Endodermal cell (in vitro differentiated cells): Measurements from ENCODE around the gene ZNF768. TPM values are rescaled to one million over a fixed set of nuclear protein-coding genes. Genes with fewer than 3 reads are reported as not detected.
A peak's percentile ranks its signal among the peaks of the same experiment; 100 is the strongest.

Source experiments
- DNase-seq: peaks from one replicate; pipeline ENCODE4 v3.0.0-alpha.2; 2017
- H3K27ac ChIP-seq: 2 replicates; pipeline ENCODE4 v1.5.1; 2013; ENCODE audit warnings: mild to moderate bottlenecking, low read depth, low read length, moderate library complexity
- H3K27me3 ChIP-seq: 2 replicates; pipeline ENCODE4 v1.6.1; 2013; ENCODE audit warnings: mild to moderate bottlenecking, low read length, moderate library complexity; ENCODE audit not compliant: insufficient read depth, control insufficient read depth, poor library complexity, severe bottlenecking
- H3K36me3 ChIP-seq: 2 replicates; pipeline ENCODE4 v1.7.0; 2013; ENCODE audit warnings: mild to moderate bottlenecking, low read length, moderate library complexity; ENCODE audit not compliant: control insufficient read depth, insufficient read depth
- H3K4me1 ChIP-seq: one replicate; pipeline ENCODE4 v1.7.0; 2013; ENCODE audit warnings: low read length; ENCODE audit not compliant: control insufficient read depth, insufficient read depth
- H3K4me3 ChIP-seq: 2 replicates; pipeline ENCODE4 v1.5.1; 2013; ENCODE audit warnings: mild to moderate bottlenecking, low read length, moderate library complexity
- H3K9ac ChIP-seq: 2 replicates; pipeline ENCODE4 v1.6.1; 2013; ENCODE audit warnings: mild to moderate bottlenecking, low read length, moderate library complexity; ENCODE audit not compliant: poor library complexity, severe bottlenecking; ENCODE audit errors: extremely low read depth
- H3K9me3 ChIP-seq: 2 replicates; pipeline ENCODE4 v1.6.1; 2013; ENCODE audit warnings: mild to moderate bottlenecking, low read length, moderate library complexity; ENCODE audit not compliant: control insufficient read depth
- H3K27ac Mint-ChIP-seq: 2 replicates; pipeline ENCODE4 v1.8.0; 2020; ENCODE audit warnings: mixed read lengths
- H3K27me3 Mint-ChIP-seq: 2 replicates; pipeline ENCODE4 v1.8.0; 2021; ENCODE audit warnings: mild to moderate bottlenecking, mixed read lengths; ENCODE audit not compliant: insufficient read depth
- H3K36me3 Mint-ChIP-seq: 2 replicates; pipeline ENCODE4 v1.8.0; 2020; ENCODE audit warnings: low read depth, mixed read lengths
- H3K4me1 Mint-ChIP-seq: 2 replicates; pipeline ENCODE4 v1.8.0; 2020; ENCODE audit warnings: mixed read lengths
- H3K4me3 Mint-ChIP-seq: 2 replicates; pipeline ENCODE4 v1.8.0; 2020; ENCODE audit warnings: mild to moderate bottlenecking, moderate library complexity, mixed read lengths
- H3K9me3 Mint-ChIP-seq: 2 replicates; pipeline ENCODE4 v1.8.0; 2020; ENCODE audit warnings: mild to moderate bottlenecking, mixed read lengths
- CTCF ChIP-seq: fragments of 200-600 bp; sonication (generic); conservative IDR thresholded peaks from 2 replicates; pipeline ENCODE4 v1.5.0; 2021; ENCODE audit warnings: antibody characterized with exemption, mild to moderate bottlenecking
- WGBS, 2 experiments: methylation state at CpG; one replicate each; pipeline versions ENCODE4 v1.1.5 to v1.1.7; 2013; ENCODE audit warnings: missing lambda C conversion rate in 2 of 2, mixed read lengths in 1 of 2; ENCODE audit not compliant: insufficient coverage in 1 of 2, insufficient read length in 1 of 2; 5-methylcytosine and 5-hydroxymethylcytosine counted together
- total RNA-seq, 2 donors: library from RNA; stranded (reverse); fragmentation: NEBNext Ultra II Directional in 1 of 2; extraction: Animal tissue kit (Norgen Biotek cat#: 25700) in 1 of 2; gene quantifications; 2 replicates in 1 of 2; 3 replicates in 1 of 2; pipeline ENCODE4 v1.2.1, GENCODE V29; 2021

ZNF768 gene
- total RNA-seq, 2 donors from 2014 or later: 47.0 to 59.2 TPM

- no peak overlapping the region for H3K4me3 Mint-ChIP-seq
- Histone ChIP-seq H3K4me3 (no peak overlapping the region), H3K9ac (no peak overlapping the region), H3K9me3 (no peaks in the 10 kb centered on the region), H3K4me1 (no peaks in the 10 kb centered on the region), H3K27me3 (no peaks in the 10 kb centered on the region), H3K36me3 (no peaks in the 10 kb centered on the region), H3K27ac (no peak overlapping the region)
- H3K36me3 Mint-ChIP-seq: no peaks in the 10 kb centered on the region
- peaks cover 6% of the 10 kb centered on the region for H3K4me1 Mint-ChIP-seq
- WGBS, 2 experiments: 95 to 98% methylated on average over 4 to 10 of the region's 10 CpGs
- peak; percentile 33 for TF ChIP-seq CTCF
- no peaks in the 10 kb centered on the region for H3K9me3 Mint-ChIP-seq
- peaks cover 13% of the 10 kb centered on the region for H3K27me3 Mint-ChIP-seq
- no peak for DNase-seq
- no peak overlapping the region for H3K27ac Mint-ChIP-seq
Measured at GRCh38 chr16:30518552-30518951, 7.8 kb downstream of the ZNF768 start.

GRCh38 chr16:30515275-30515674 lies 11.1 kb downstream of the ZNF768 start:
- Mint-ChIP-seq H3K9me3 (no peaks in the 10 kb centered on the region), H3K27ac (no peak overlapping the region), H3K27me3 (peaks cover 14% of the 10 kb centered on the region), H3K4me3 (no peak overlapping the region), H3K4me1 (no peaks in the 10 kb centered on the region), H3K36me3 (no peaks in the 10 kb centered on the region)
- Histone ChIP-seq H3K9me3 (no peaks in the 10 kb centered on the region), H3K36me3 (no peaks in the 10 kb centered on the region), H3K27me3 (no peaks in the 10 kb centered on the region), H3K4me1 (no peaks in the 10 kb centered on the region), H3K9ac (no peak overlapping the region), H3K27ac (no peak overlapping the region), H3K4me3 (no peak overlapping the region)
- whole genome bisulfite sequencing, 2 experiments: 74 to 90% methylated on average over 2 of the region's 2 CpGs
- no peak for DNase-seq
- no peak for TF ChIP-seq CTCF

- Histone ChIP-seq H3K4me1 (no peaks in the 10 kb centered on the region), H3K9me3 (no peaks in the 10 kb centered on the region), H3K27me3 (no peaks in the 10 kb centered on the region), H3K9ac (no peak overlapping the region), H3K27ac (no peak overlapping the region), H3K4me3 (no peak overlapping the region), H3K36me3 (no peaks in the 10 kb centered on the region)
- TF ChIP-seq CTCF: no peak
- no peaks in the 10 kb centered on the region for H3K36me3 Mint-ChIP-seq
- H3K4me1 Mint-ChIP-seq: no peaks in the 10 kb centered on the region
- peaks cover 4% of the 10 kb centered on the region for H3K27me3 Mint-ChIP-seq
- H3K9me3 Mint-ChIP-seq: no peaks in the 10 kb centered on the region
- H3K4me3 Mint-ChIP-seq: no peak overlapping the region
- 89 to 100% methylated on average over 1 to 3 of the region's 3 CpGs for WGBS, 2 experiments
- H3K27ac Mint-ChIP-seq: no peak overlapping the region
- no peak for DNase-seq
Measured at GRCh38 chr16:30511509-30511908, 14.9 kb downstream of the ZNF768 start.
